Inferior parietal cortex (tissue), 1 donor: ENCODE measurements around the gene WDFY2.
A peak's percentile ranks its signal among the peaks of the same experiment; 100 is the strongest.

ENCODE experiments used
- DNase-seq: peaks from one replicate; pipeline ENCODE4 v3.0.0-alpha.2; 2016; ENCODE audit errors: extremely low spot score

Gene WDFY2

DNA sequence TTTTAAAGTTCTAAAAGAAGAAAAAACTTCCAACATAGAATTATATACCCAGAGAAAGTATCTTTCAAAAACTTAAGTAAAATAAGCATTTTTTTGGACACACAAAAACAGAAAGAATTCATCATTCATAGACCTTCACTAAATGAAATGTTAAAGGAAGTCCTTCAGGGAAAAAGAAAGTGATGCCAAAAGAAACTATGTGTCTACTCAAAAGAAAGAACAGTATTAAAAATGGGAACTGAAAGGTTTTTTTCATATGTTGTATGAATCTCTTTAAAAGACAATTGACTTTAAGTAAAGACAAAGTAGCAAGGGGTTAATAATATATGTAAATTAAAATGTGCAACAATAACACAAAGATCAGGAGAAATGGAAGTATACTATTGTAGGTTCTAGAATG lies 123.2 kb downstream of the WDFY2 start:
- no peak for DNase-seq

DNA sequence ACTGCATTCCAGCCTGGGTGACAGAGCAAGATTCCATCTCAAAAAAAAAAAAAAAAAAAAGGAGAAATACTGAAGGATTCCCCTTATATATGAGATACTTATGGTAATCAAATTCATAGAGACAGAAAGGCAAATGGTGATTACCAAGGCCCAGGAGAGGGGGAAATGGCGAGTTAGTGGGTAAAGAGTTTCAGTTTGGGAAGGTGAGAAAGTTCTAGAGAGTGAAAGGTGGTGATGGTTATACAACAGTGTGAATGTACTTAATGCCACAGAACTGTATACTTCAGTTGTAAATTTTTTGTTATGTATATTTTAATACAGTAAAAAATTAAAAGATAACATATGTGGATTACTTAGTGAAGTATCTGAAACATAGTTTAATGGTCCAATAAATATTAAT lies 129.5 kb downstream of the WDFY2 start:
- no peak for DNase-seq

DNA sequence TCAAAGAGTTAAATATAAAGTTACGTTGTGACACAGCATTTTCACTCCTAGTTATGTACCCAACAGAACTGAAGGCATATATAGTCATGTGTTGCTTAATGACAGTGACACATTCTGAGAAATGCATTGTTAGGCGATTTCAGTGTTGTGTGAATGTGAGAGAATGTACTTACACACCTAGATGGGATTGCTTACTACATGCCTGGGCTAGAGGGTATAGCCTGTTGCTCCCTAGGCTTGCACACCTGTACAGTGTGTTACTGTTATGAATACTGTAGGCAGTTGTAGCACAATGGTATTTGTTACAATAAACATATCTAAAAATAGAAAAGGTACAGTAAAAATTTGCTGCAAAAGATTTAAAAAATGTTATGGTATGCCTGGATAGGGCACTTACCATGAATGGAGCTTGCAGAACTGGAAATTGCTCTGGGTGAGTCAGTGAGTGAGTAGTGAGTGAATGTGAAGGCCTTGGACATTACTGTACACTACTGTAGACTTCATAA lies 130.5 kb downstream of the WDFY2 start:
- no peak for DNase-seq

DNA sequence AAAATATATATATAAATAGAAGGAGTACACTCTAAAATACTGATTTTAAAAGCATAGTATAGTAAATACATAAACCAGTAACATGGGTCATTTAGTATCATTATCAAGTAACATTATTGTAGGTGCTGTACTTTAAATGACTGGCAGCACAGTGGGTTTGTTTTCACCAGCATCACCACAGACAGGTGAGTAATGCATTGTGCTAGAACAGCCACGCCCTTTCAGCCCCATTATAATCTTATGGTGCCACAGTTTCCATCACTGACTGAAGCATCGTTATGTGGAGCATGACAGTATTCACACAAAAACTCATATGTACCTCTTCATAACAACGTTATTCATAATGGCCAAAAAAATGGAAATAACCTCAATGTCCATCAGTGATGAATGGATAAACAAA lies 131.4 kb downstream of the WDFY2 start:
- no peak for DNase-seq

DNA sequence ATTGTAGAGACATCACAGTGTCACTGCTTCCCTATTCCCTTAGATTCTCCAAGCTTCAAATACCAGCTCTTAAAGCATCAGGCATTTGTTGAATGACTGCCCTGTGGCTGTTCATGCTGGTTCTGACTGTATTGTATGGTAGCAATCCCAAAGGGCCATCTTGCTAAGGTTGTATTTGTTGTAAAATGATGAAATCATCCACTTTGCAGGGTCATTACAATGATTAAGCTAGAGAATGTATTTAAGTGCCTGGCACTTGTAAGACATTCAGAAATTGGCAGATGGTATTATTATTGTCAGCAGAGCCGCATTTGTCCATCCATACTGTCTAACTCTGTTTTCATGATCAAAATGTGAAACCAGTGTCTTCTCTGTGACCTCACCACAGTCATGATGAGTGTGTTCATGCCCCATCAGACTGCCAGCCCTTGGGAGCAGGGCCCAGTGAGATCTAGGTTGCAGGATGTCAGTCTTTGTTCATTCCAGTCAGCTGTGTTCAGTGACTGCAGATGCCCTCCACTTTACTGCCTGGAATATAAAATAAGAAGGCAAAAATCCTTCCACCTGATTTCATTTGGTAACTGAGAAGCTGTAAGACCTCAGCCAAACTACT lies 133.6 kb downstream of the WDFY2 start:
- no peak for DNase-seq

DNA sequence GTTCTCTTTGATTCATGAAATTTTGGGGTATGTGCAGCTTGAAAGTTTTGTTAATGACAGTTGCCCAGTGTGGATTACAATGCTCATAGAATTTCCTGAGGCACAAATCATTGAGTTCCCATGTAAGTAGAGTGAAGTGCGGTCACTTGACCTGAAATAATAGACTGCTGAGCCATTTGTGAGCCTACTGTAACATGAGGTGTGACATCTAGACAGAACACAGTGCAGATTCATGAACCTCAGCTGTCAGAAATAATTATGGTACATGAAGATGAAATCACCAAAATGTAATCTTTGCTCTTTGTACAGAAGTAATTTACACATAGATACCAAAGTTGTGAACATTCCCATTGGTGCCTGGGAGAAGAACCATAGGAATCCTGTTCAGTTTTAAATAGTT lies 135.1 kb downstream of the WDFY2 start:
- no peak for DNase-seq

DNA sequence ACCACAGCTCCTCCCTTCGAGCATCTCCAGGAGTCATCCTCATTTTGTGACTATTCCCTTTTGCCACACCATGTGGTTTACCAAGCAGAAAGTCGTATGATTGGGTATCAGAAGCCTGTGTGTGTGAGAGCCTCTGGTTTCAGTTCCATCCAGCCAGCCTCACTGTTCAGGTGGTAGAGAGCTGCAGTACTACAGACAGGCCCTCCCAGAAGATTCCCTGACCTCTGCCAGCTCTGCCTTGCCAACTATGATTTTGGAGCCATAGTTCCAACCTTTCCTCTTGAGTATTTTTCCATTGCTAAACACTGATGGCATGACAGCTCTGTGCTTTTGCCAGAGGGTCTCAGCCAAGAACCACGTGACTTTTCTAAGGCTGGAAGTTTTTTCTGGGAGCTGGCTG lies 137.2 kb downstream of the WDFY2 start:
- DNase-seq = no peak

DNA sequence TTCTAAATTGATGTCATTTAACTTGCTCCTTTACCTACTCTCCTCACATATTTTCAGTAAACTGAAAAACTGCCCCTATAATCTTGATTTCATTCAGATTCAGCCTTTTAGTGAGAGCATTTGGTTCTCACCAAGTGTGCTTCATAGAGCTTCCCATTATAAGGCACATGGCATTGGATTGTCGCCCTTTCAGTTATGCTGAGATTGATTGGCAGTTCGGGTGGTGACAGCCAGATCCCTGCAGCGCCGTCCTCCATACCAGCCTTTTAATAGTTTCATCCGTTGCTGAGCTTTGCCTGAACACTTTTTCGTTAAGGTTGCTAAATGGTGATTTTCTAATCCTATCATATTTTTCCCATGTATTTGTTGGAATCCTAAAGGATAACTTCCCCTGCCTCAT lies 139.3 kb downstream of the WDFY2 start:
- DNase-seq = no peak

DNA sequence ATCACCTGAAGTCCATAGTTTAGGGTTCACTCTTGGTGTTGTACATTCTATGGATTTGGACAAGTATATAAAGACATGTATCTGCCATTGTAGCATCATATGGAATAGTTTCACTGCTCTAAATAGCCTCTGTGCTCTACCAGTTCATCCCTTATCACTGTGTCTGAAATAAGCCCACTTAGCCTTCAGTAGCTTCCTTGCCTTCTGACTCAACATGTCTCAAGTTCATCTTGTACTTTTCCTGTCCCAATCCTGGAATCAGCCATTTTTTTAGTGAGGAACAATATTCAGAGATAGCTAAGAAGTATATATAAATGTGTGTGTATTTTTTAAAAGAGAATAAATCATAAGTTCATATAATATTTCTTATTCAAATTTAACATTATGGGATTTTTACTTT lies 140.5 kb downstream of the WDFY2 start:
- DNase-seq = no peak

DNA sequence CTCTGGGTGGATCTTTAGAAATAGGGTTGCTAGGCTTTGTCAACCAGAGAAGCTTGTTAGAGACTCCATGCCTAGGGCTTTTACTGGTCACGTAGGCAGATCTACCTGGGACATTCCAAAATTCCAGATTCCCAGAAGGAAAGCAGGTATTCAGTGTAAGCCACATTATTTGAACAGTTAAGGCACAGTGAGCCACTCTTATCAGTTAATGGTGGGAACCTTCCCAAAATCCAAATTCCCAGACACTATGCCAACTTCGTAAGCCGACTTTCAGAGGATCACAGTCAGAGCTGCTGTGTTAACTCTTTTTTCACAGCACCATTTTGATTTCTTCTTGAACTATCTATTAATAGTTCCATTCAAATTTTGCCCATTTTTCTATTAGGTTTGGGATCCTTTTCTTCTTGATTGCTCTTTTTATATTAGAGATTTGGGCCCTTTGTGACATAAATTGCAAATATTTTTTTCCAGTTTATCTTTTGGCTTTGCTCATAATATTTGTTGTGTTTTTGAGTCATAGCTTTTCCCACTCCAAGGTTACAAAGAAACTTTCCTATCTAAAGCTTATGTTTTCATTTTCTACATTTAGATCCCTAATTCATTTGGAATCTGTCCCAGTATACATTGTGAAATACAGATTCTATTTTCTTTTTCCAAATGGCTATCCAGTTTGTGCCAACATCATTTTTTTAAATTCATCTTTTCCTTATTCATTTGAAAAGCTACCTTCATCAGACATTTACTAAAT lies 142.4 kb downstream of the WDFY2 start:
- no peak for DNase-seq

DNA sequence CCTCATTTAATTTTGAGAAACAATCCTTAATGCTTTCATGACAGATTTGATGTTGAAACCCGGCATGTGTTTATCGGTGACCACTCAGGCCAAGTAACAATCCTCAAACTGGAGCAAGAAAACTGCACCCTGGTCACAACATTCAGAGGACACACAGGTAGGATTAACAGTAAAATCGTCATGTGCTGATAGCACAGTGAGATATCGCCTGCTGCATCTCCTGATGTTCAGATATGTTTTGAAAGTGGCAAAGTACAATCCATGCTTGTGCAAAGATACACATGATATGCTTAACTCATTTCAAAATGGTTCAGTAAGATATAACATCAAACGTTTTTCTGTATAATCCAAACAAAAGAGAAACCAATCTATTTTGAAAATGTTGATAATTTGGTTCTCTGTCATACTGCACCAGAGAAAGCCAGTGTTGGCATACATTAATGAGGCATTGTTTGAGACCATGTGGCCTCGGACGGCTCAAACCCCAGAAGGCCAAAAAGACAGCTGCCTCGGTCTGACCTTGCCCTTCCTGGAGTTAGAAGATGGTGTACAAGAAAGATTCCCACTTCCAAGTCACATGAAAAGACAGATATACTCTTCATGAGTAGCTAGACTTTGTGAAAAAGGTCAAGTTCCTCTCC lies 143.5 kb downstream of the WDFY2 start:
- peak; percentile 66 for DNase-seq

DNA sequence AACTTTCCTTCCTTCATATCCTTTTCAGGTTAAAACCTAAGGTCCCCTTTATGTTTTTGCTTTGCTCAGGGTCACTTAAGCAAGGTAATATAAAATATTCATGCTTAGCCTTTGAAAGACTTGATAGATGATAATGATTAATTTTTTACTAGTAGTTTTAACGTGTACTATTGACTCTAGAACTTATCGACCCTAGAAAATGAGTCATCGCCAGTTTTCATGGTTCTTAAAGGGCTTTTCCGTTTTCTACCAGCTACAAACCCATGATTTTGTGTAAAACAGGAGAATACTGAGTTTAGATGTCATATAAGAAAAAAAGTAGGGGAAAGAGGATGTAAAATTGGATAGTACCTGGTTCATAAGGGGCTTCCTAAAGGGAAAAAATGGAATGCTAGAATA lies 144.0 kb downstream of the WDFY2 start:
- DNase-seq = no peak

DNA sequence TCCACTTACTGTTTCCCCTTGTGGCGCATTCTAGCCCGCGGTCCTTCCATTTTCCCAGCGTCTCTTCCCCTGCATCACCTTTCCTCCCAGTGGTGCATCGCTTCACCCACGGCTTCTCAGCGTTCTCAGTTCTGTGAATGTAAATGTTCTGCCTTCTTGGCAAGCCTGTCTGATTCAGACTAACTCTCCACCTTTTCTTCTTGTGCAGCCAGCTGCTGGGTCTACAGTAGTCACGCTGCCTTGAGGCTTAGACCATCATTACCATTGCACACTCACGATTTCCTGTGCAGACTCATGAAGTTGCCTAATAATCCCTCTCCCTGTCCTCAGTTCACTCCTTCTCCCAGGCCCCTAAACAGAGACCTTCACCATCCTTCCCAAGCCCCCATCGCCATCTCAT lies 144.7 kb downstream of the WDFY2 start:
- DNase-seq = no peak

DNA sequence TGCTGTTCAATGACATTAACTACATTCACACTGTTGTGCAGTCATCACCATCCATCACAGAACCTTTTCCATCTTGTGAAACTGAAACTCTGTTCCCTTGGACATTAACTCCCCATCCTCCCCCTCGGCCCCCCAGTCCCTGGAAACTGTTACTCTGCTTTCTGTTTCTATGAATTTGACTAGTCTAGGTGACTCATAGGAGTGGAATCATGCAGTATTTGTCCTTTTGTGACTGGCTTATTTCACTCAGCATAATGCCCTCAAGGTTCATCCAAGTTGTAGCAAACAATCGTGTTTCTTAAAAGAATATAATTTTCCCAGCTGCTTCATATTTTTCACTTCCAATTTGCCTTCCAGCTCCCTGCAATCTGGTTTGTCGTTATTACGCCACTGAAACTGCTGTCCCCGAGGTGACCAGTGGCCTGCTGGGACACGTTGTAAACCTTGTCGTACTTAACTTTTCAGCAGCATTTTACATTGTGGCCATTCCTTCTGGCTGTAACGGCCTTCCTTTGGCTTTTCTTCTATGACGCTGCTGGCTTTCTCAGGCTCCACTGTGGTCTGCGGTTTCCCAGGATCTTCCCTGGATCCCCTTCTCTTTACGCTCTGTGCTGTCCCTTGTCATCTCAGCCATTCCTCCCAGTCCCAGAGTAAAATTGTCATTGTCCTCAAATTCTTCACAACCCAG lies 145.7 kb downstream of the WDFY2 start:
- DNase-seq = no peak

DNA sequence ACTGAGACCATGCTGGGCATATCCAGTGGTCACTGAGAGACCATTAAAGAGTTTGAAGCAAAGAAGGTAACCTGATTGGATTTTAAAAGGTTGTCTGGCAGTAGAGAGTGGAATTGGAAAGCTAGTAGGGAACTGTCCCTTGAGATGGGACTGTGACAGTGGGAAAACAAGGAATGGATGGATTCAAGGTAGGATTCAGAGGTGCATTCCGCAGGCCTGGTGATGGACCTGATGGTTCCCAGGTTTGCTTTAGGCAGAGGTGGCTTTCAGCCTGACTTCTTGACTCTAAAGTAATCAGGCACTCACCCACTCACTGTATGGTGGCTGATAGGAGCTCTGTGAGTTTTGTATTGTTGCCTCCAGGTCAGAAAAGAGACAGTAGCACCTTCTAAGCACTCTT lies 146.7 kb downstream of the WDFY2 start:
- no peak for DNase-seq

DNA sequence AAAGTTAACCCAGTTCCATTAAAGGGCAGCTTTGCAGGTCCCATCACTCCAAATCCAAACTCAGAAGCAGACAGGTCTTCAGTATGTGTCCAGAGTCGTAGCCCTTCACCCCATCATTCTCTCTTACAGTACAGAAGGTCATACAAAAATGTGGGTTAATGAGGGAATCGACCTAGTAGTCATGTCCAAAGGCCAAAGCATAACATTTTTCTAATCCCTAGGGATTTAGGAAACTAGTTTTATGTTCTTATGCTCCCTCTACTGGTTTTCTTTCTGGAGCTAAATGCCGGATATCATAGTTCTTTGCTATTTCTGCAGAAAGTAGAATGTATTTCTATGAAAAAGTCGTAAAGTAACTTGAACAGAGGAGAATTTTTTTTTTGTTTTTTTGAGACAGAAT lies 147.5 kb downstream of the WDFY2 start:
- peak; percentile 76 for DNase-seq

DNA sequence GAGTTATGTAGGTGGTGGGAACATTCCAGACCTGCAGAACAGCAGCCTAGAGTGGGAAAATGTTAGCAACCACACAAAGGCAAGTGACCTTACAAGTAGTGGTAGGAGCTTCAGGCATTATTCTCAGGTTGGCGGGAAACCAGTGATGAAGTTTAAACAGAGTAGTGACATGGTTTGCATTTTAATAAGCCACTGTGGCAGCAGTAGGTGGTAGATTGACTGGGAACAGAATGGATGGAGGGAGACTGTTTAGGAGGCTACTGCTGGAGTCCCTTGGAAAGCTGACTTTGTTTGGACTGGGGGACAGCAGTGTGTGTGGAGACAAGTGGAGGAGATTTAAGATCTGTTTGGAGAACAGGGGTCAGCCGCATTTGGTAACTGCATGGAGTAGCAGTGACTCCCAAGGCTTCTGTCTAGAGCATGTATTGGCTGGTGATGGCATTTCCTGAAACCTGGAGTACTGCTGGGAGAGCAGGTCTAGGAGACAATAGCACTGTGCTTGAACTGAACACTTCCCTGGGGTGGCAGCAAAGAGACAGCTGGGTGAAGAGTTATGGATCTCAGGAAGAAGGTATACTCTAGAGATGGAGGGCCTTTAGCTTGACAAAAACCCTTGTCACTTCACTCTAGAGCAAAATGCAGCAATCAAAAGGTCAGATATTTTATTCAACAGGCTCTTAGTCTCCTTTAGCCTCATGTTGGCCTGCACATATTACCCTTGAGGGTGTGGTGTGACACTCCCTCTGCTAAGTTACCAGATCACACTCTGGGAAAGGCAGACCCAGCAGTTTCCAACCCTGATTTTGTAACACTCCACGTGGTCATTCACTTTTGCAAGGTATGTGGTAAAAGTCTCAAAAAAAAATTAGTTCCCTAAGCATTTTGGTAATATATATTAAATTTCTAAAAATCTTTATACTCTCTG lies 149.4 kb downstream of the WDFY2 start:
- DNase-seq = no peak

DNA sequence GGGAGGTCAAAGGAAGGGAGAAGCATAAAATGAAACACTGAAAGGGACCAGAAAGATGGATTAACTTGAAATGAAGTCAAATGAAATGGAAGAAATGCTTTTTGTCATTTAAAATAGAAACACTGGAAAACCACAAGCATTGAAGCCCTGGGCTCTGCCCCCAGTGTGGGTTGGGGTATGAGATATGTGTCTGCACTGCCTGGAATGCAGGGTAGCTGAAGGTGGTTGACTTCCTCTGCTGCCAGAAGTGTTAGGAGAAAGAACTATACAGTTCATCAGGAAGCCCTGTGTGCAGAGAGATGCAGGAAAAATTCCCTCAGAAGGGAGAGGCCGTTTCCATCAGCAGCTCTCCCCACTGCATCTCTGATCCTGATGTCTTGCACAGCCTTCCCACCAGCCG lies 150.5 kb downstream of the WDFY2 start:
- DNase-seq = no peak

DNA sequence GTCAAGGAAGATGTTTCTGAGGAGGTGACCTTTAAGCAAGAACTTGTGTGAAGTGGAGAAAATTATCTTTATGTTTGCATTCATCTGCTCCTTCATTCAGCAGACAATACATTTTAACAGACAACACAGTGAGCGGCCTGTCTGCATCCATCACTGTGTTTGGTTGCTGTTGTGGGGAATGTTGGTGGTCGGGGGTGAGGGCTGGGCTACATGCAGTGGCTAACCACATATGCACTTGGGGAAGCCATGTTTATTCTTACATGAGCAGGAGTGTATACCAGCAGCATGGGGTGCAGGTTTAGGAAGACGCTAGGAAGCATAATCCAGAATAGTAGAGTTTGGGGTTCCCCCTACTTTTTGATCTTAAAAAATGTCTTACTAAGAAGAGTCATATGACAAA lies 153.3 kb downstream of the WDFY2 start:
- DNase-seq = no peak

DNA sequence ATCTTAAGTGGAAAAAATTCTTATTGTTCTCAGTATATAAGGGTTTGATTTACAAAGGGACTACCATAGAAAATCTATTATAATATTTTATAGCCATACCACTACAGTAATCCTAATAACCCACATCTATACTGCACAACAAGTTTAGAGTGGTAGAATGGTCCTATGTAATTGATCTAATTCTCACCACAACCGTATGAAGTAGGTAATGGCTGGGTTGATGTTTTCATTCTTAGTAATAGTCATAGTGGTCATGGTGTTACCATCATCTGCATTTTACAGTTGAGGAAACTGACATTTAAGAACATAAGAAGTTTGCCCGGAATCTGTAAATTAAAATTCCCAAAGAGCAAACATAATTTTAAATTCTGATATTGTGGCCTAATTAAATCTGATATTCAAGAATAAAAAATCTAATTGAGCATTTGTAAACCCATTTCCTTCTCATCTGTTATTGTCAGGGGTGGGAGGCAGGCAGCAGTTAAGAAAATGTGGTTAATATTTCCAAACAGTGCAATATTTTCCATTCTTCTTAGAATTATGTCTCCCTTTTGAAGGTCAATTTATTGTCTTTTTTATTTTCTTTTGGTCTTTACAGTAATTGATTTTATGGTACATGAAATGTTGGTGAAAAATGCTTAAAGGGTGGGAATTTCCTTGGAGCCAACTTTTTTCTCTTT lies 154.1 kb downstream of the WDFY2 start:
- no peak for DNase-seq
